HepG2 (cell line): Measurements from ENCODE around the gene PDCD10. TPM values are rescaled to one million over a fixed set of nuclear protein-coding genes. Genes with fewer than 3 reads are reported as not detected.
A peak's percentile ranks its signal among the peaks of the same experiment; 100 is the strongest.

ENCODE experiments used
- GLI4 ChIP-seq: sonication (generic); formaldehyde crosslinking; IDR thresholded peaks from 2 replicates; pipeline ENCODE4 v1.5.1; 2020; ENCODE audit warnings: missing genetic modification reagents, mild to moderate bottlenecking, moderate library complexity, borderline replicate concordance
- HDAC2 ChIP-seq: sonication (generic); formaldehyde crosslinking; IDR thresholded peaks from 2 replicates; pipeline ENCODE4 v1.4.0; 2020; ENCODE audit warnings: missing genetic modification reagents
- HOXA7 ChIP-seq: sonication (generic); formaldehyde crosslinking; IDR thresholded peaks from 2 replicates; pipeline ENCODE4 v1.8.1; 2022; ENCODE audit warnings: mild to moderate bottlenecking, missing genetic modification reagents, moderate library complexity
- IRX3 ChIP-seq: sonication (generic); formaldehyde crosslinking; IDR thresholded peaks from 2 replicates; pipeline ENCODE4 v1.8.1; 2023; ENCODE audit warnings: mild to moderate bottlenecking, low read depth, missing genetic modification reagents, borderline replicate concordance
- MXI1 ChIP-seq: IDR thresholded peaks from 3 replicates; pipeline ENCODE4 v1.6.1; 2012; ENCODE audit warnings: low read depth, low read length, inconsistent platforms, borderline replicate concordance
- NFE2L2 ChIP-seq: fragments of 150-350 bp; IDR thresholded peaks from 2 replicates; pipeline ENCODE4 v1.6.1; 2014; ENCODE audit warnings: low read length
- NKX3-1 ChIP-seq: sonication (generic); formaldehyde crosslinking; IDR thresholded peaks from 2 replicates; pipeline ENCODE4 v1.5.0; 2020; ENCODE audit warnings: missing genetic modification reagents
- SNRNP70 ChIP-seq: fragments of 200-400 bp; formaldehyde crosslinking; IDR thresholded peaks from 2 replicates; pipeline ENCODE4 v1.6.1; 2017; ENCODE audit warnings: mild to moderate bottlenecking, low read depth, low read length, moderate library complexity
- ZEB1 ChIP-seq: IDR thresholded peaks from 2 replicates; pipeline ENCODE4 v1.6.1; 2012; ENCODE audit warnings: mild to moderate bottlenecking, low read depth, inconsistent platforms; ENCODE audit not compliant: insufficient replicate concordance
- ZFP90 ChIP-seq: sonication (generic); formaldehyde crosslinking; IDR thresholded peaks from 2 replicates; pipeline ENCODE4 v1.8.0; 2022; ENCODE audit warnings: missing genetic modification reagents, mild to moderate bottlenecking, inconsistent platforms, borderline replicate concordance
- ZNF124 ChIP-seq: sonication (generic); formaldehyde crosslinking; IDR thresholded peaks from 2 replicates; pipeline ENCODE4 v1.4.0; 2020; ENCODE audit warnings: missing genetic modification reagents
- ZNF207 ChIP-seq: fragments of 450-650 bp; IDR thresholded peaks from 2 replicates; pipeline ENCODE4 v1.6.1; 2016; ENCODE audit warnings: antibody characterized with exemption, borderline replicate concordance
- ZNF430 ChIP-seq: sonication (generic); formaldehyde crosslinking; IDR thresholded peaks from 2 replicates; pipeline ENCODE4 v1.9.0; 2021; ENCODE audit warnings: mild to moderate bottlenecking, missing genetic modification reagents
- ZNF546 ChIP-seq: sonication (generic); formaldehyde crosslinking; conservative IDR thresholded peaks from 2 replicates; pipeline ENCODE4 v1.8.1; 2023; ENCODE audit warnings: mild to moderate bottlenecking, missing genetic modification reagents
- ZNF672 ChIP-seq: sonication (generic); formaldehyde crosslinking; IDR thresholded peaks from 2 replicates; pipeline ENCODE4 v1.8.1; 2022; ENCODE audit warnings: missing genetic modification reagents
- polyA plus RNA-seq, 8 experiments: library from polyadenylated mRNA; depleted of rRNA in 3 of 8; stranded (reverse) in 7 of 8; unstranded in 1 of 8; fragments of >200 nt; fragmentation: Illumina TruSeq in 4 of 8; extraction: Trizol in 4 of 8; gene quantifications; 2 replicates each; pipeline versions ENCODE4 v1.2.1 to v1.2.3, GENCODE V29; 2011 to 2016; ENCODE audit warnings: low read depth in 4 of 8, missing spikeins in 1 of 8, mixed read lengths in 1 of 8; ENCODE audit not compliant: insufficient read depth in 1 of 8
- total RNA-seq, 5 experiments: library from RNA; depleted of rRNA; stranded (reverse); fragments of >200 nt; fragmentation: Illumina TruSeq; extraction: Trizol; gene quantifications; 2 replicates each; pipeline ENCODE4 v1.2.3, GENCODE V29; 2016; ENCODE audit warnings: low read depth in 1 of 5
- TF ChIP-seq, protein P1 (sequence below): sonication (generic); formaldehyde crosslinking; IDR thresholded peaks from 2 replicates; pipeline ENCODE4; 2020; ENCODE audit warnings: missing genetic modification reagents, mild to moderate bottlenecking, borderline replicate concordance
- TF ChIP-seq, protein P2 (sequence below): sonication (generic); formaldehyde crosslinking; IDR thresholded peaks from 2 replicates; pipeline ENCODE4 v1.4.0; 2020; ENCODE audit warnings: missing genetic modification reagents
- TF ChIP-seq, protein P3 (sequence below): sonication (generic); formaldehyde crosslinking; IDR thresholded peaks from 2 replicates; pipeline ENCODE4 v1.4.0; 2020; ENCODE audit warnings: mild to moderate bottlenecking, missing genetic modification reagents
- TF ChIP-seq, protein P4 (sequence below): sonication (generic); formaldehyde crosslinking; IDR thresholded peaks from 2 replicates; pipeline ENCODE4 v1.4.0; 2020; ENCODE audit warnings: mild to moderate bottlenecking, missing genetic modification reagents, borderline replicate concordance

PDCD10 gene
- total and polyA plus RNA-seq, 2 of the 13 experiments (the other 11 are each of a cell fraction or from before 2014, with no cell fraction given) = 48.5 to 53.9 TPM

DNA sequence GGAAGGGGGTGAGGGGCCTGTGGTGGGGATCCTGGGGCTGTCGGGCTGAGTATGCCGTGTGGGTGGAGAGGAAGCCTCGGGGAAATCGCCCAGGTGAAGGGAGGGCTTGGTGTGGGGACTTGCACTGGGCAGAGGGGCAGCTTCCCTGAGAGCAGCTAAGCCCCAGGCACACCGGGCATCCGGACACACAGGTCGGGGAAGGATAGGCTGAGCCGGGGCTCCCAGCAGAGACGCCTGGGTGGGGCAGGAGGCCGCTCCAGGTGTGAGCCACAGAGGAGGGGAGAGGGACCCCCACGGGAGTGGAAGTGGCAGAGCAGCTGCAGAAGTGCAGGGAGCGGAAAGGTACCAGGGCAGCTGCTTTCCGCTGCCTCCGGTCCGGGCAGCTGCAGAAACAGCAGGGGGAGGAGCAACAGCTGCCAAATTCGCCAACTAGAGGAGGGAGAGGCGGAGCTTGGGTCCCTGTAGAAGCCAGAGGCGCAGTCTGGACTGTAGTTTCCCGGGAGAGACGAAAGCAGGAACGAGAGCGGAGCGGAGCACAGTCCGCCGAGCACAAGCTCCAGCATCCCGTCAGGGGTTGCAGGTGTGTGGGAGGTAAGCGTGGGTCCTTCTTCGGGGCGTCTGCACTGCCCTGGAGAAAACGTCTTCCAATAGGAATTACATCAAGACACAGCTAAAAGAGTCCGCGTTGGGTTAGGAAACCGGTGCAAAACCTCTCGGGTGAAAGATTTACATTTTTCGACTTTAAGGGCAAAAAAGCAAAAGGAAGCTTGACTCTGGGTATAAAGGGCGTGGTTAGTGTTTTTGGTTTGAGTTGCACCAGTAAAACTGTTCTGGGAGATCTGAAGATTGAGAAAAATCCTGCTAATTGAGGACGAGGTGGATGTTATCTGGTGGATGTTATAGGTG is 794 bp upstream of the PDCD10 start, which contains the start of gene SERPINI1 (continued):
- TF ChIP-seq, protein P1, sequence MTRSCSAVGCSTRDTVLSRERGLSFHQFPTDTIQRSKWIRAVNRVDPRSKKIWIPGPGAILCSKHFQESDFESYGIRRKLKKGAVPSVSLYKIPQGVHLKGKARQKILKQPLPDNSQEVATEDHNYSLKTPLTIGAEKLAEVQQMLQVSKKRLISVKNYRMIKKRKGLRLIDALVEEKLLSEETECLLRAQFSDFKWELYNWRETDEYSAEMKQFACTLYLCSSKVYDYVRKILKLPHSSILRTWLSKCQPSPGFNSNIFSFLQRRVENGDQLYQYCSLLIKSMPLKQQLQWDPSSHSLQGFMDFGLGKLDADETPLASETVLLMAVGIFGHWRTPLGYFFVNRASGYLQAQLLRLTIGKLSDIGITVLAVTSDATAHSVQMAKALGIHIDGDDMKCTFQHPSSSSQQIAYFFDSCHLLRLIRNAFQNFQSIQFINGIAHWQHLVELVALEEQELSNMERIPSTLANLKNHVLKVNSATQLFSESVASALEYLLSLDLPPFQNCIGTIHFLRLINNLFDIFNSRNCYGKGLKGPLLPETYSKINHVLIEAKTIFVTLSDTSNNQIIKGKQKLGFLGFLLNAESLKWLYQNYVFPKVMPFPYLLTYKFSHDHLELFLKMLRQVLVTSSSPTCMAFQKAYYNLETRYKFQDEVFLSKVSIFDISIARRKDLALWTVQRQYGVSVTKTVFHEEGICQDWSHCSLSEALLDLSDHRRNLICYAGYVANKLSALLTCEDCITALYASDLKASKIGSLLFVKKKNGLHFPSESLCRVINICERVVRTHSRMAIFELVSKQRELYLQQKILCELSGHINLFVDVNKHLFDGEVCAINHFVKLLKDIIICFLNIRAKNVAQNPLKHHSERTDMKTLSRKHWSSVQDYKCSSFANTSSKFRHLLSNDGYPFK (CRISPR knock-in tag) = peak; percentile 53; the same call in 1 of the 2 replicates
- TF ChIP-seq, protein P2, sequence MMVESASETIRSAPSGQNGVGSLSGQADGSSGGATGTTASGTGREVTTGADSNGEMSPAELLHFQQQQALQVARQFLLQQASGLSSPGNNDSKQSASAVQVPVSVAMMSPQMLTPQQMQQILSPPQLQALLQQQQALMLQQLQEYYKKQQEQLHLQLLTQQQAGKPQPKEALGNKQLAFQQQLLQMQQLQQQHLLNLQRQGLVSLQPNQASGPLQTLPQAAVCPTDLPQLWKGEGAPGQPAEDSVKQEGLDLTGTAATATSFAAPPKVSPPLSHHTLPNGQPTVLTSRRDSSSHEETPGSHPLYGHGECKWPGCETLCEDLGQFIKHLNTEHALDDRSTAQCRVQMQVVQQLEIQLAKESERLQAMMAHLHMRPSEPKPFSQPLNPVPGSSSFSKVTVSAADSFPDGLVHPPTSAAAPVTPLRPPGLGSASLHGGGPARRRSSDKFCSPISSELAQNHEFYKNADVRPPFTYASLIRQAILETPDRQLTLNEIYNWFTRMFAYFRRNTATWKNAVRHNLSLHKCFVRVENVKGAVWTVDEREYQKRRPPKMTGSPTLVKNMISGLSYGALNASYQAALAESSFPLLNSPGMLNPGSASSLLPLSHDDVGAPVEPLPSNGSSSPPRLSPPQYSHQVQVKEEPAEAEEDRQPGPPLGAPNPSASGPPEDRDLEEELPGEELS = peak; percentile 19; the same call in 1 of the 2 replicates
- TF ChIP-seq ZNF207 (no peak), ZNF124 (peak; percentile 48; the same call in 1 of the 2 replicates), MXI1 (peak; percentile 67; the same call in 1 of the 3 replicates), HOXA7 (CRISPR knock-in tag) (no peak), NKX3-1 (no peak), HDAC2 (CRISPR knock-in tag) (peak; percentile 42; the same call in 1 of the 2 replicates), ZEB1 (no peak), ZNF546 (CRISPR knock-in tag) (0 out of 2 replicates have a peak, but pooled peaks have one; percentile 34), NFE2L2 (no peak), ZNF430 (no peak), ZNF672 (CRISPR knock-in tag) (no peak), ZFP90 (CRISPR knock-in tag) (no peak), IRX3 (CRISPR knock-in tag) (no peak), GLI4 (CRISPR knock-in tag) (peak; percentile 96; the same call in 1 of the 2 replicates), SNRNP70 (no peak)
- TF ChIP-seq, protein P3, sequence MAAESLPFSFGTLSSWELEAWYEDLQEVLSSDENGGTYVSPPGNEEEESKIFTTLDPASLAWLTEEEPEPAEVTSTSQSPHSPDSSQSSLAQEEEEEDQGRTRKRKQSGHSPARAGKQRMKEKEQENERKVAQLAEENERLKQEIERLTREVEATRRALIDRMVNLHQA (CRISPR knock-in tag) = no peak
- TF ChIP-seq, protein P4, sequence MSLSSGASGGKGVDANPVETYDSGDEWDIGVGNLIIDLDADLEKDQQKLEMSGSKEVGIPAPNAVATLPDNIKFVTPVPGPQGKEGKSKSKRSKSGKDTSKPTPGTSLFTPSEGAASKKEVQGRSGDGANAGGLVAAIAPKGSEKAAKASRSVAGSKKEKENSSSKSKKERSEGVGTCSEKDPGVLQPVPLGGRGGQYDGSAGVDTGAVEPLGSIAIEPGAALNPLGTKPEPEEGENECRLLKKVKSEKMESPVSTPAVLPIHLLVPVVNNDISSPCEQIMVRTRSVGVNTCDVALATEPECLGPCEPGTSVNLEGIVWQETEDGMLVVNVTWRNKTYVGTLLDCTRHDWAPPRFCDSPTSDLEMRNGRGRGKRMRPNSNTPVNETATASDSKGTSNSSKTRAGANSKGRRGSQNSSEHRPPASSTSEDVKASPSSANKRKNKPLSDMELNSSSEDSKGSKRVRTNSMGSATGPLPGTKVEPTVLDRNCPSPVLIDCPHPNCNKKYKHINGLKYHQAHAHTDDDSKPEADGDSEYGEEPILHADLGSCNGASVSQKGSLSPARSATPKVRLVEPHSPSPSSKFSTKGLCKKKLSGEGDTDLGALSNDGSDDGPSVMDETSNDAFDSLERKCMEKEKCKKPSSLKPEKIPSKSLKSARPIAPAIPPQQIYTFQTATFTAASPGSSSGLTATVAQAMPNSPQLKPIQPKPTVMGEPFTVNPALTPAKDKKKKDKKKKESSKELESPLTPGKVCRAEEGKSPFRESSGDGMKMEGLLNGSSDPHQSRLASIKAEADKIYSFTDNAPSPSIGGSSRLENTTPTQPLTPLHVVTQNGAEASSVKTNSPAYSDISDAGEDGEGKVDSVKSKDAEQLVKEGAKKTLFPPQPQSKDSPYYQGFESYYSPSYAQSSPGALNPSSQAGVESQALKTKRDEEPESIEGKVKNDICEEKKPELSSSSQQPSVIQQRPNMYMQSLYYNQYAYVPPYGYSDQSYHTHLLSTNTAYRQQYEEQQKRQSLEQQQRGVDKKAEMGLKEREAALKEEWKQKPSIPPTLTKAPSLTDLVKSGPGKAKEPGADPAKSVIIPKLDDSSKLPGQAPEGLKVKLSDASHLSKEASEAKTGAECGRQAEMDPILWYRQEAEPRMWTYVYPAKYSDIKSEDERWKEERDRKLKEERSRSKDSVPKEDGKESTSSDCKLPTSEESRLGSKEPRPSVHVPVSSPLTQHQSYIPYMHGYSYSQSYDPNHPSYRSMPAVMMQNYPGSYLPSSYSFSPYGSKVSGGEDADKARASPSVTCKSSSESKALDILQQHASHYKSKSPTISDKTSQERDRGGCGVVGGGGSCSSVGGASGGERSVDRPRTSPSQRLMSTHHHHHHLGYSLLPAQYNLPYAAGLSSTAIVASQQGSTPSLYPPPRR (CRISPR knock-in tag) = no peak
